Neural progenitor cell (in vitro differentiated cells): ENCODE measurements around the gene CPNE1. TPM values are rescaled to one million over a fixed set of nuclear protein-coding genes. Genes with fewer than 3 reads are reported as not detected.
A peak's percentile ranks its signal among the peaks of the same experiment; 100 is the strongest.

ENCODE experiments used
- DNase-seq: peaks from one replicate; pipeline ENCODE4 v3.0.0-alpha.2; 2016; ENCODE audit warnings: low spot score
- H2AFZ ChIP-seq: fragments of 200-600 bp; sonication (generic); replicated peaks from 2 replicates; pipeline ENCODE4 v1.6.1; 2016; ENCODE audit warnings: antibody characterized with exemption
- H3F3A ChIP-seq: fragments of 200-600 bp; sonication (generic); 2 replicates; pipeline ENCODE4 v1.6.1; 2016; ENCODE audit warnings: antibody characterized with exemption, low read depth
- H3K27ac ChIP-seq: fragments of 200-600 bp; sonication (generic); 2 replicates; pipeline ENCODE4 v1.5.1; 2016; ENCODE audit warnings: mild to moderate bottlenecking
- H3K27me3 ChIP-seq: fragments of 200-600 bp; sonication (generic); 2 replicates; pipeline ENCODE4 v1.6.1; 2016; ENCODE audit warnings: mild to moderate bottlenecking, moderate library complexity
- H3K36me3 ChIP-seq: fragments of 200-600 bp; sonication (generic); 2 replicates; pipeline ENCODE4 v1.5.1; 2016
- H3K4me1 ChIP-seq: fragments of 200-600 bp; sonication (generic); 2 replicates; pipeline ENCODE4 v1.6.1; 2016; ENCODE audit warnings: mixed run types
- H3K4me2 ChIP-seq: fragments of 200-600 bp; sonication (generic); 2 replicates; pipeline ENCODE4 v1.6.1; 2016
- H3K4me3 ChIP-seq: fragments of 200-600 bp; sonication (generic); 2 replicates; pipeline ENCODE4 v1.5.1; 2016
- H3K79me2 ChIP-seq: fragments of 200-600 bp; sonication (generic); 2 replicates; pipeline ENCODE4 v1.6.1; 2016; ENCODE audit warnings: low read depth
- H3K9ac ChIP-seq: fragments of 200-600 bp; sonication (generic); 2 replicates; pipeline ENCODE4 v1.6.1; 2016
- H3K9me3 ChIP-seq: fragments of 200-600 bp; sonication (generic); 2 replicates; pipeline ENCODE4 v1.5.1; 2016; ENCODE audit warnings: low read depth
- H4K20me1 ChIP-seq: fragments of 200-600 bp; sonication (generic); 2 replicates; pipeline ENCODE4 v1.6.1; 2016; ENCODE audit warnings: low read depth
- H3K27ac Mint-ChIP-seq: 3 replicates; pipeline ENCODE4 v1.8.0; 2021; ENCODE audit warnings: mixed read lengths
- H3K27me3 Mint-ChIP-seq: 2 replicates; pipeline ENCODE4 v1.8.0; 2022; ENCODE audit warnings: low read depth, mild to moderate bottlenecking, inconsistent platforms, moderate library complexity, mixed read lengths; ENCODE audit not compliant: insufficient read depth
- H3K36me3 Mint-ChIP-seq: 3 replicates; pipeline ENCODE4 v1.8.0; 2021; ENCODE audit warnings: mixed read lengths
- H3K4me1 Mint-ChIP-seq: 3 replicates; pipeline ENCODE4 v1.8.0; 2021; ENCODE audit warnings: mixed read lengths
- H3K4me3 Mint-ChIP-seq: 3 replicates; pipeline ENCODE4 v1.8.0; 2021; ENCODE audit warnings: mild to moderate bottlenecking, moderate library complexity, mixed read lengths
- H3K9me3 Mint-ChIP-seq: 3 replicates; pipeline ENCODE4 v1.8.0; 2020; ENCODE audit warnings: mixed read lengths
- EZH2 ChIP-seq: fragments of 200-600 bp; sonication (generic); IDR thresholded peaks from 2 replicates; pipeline ENCODE4 v1.6.1; 2017; ENCODE audit warnings: antibody characterized with exemption, mild to moderate bottlenecking, moderate library complexity
- EZH2phosphoT487 ChIP-seq: fragments of 200-600 bp; sonication (generic); IDR thresholded peaks from 2 replicates; pipeline ENCODE4 v1.6.1; 2017; ENCODE audit warnings: antibody characterized with exemption
- total RNA-seq: library from RNA; depleted of rRNA; stranded (reverse); fragments of >200 nt; gene quantifications from 2 replicates; pipeline ENCODE4 v1.2.3, GENCODE V29; 2015; ENCODE audit warnings: low replicate concordance
- TF ChIP-seq, protein P1 (sequence below): fragments of 200-600 bp; sonication (generic); IDR thresholded peaks from 2 replicates; pipeline ENCODE4 v1.5.1; 2017; ENCODE audit warnings: antibody characterized with exemption, mild to moderate bottlenecking

Gene CPNE1
- total RNA-seq, 1 donor from 2014 or later: 140 TPM

- H3K4me1 ChIP-seq: no peaks in the 10 kb centered on the region
- no peak overlapping the region for H3K27ac Mint-ChIP-seq
- H4K20me1 ChIP-seq: peaks cover 99% of the 10 kb centered on the region
- no peak overlapping the region for H3K4me3 Mint-ChIP-seq
- peaks cover 100% of the 10 kb centered on the region for H3K79me2 ChIP-seq
- no peak overlapping the region for H3K4me2 ChIP-seq
- H3K27me3 ChIP-seq: no peaks in the 10 kb centered on the region
- DNase-seq: no peak
- no peaks in the 10 kb centered on the region for H3K9me3 ChIP-seq
- H3K36me3 Mint-ChIP-seq: peaks cover 49% of the 10 kb centered on the region
- peaks cover 21% of the 10 kb centered on the region for H3F3A ChIP-seq
- H3K4me3 ChIP-seq: no peak overlapping the region
- no peak overlapping the region for H3K27ac ChIP-seq
- peaks cover 2% of the 10 kb centered on the region for H3K9me3 Mint-ChIP-seq
- no peak overlapping the region for H2AFZ ChIP-seq
- peaks cover 26% of the 10 kb centered on the region for H3K36me3 ChIP-seq
- H3K9ac ChIP-seq: no peak overlapping the region
- no peaks in the 10 kb centered on the region for H3K27me3 Mint-ChIP-seq
- TF ChIP-seq EZH2phosphoT487 (no peak), EZH2 (no peak)
- TF ChIP-seq, protein P1, sequence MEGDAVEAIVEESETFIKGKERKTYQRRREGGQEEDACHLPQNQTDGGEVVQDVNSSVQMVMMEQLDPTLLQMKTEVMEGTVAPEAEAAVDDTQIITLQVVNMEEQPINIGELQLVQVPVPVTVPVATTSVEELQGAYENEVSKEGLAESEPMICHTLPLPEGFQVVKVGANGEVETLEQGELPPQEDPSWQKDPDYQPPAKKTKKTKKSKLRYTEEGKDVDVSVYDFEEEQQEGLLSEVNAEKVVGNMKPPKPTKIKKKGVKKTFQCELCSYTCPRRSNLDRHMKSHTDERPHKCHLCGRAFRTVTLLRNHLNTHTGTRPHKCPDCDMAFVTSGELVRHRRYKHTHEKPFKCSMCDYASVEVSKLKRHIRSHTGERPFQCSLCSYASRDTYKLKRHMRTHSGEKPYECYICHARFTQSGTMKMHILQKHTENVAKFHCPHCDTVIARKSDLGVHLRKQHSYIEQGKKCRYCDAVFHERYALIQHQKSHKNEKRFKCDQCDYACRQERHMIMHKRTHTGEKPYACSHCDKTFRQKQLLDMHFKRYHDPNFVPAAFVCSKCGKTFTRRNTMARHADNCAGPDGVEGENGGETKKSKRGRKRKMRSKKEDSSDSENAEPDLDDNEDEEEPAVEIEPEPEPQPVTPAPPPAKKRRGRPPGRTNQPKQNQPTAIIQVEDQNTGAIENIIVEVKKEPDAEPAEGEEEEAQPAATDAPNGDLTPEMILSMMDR: no peak
- no peaks in the 10 kb centered on the region for H3K4me1 Mint-ChIP-seq
Observed at GRCh38 chr20:35648836-35649235, 15.9 kb downstream of the CPNE1 start.

GRCh38 chr20:35644806-35645205 is 19.9 kb downstream of the CPNE1 start:
- Histone ChIP-seq H3K4me2 (no peak overlapping the region), H3K36me3 (peaks cover 13% of the 10 kb centered on the region), H3K79me2 (peaks cover 100% of the 10 kb centered on the region), H3K4me3 (no peak overlapping the region), H3F3A (peaks cover 25% of the 10 kb centered on the region), H4K20me1 (peaks cover 99% of the 10 kb centered on the region), H3K27me3 (no peaks in the 10 kb centered on the region), H3K9ac (no peak overlapping the region), H3K4me1 (peaks cover 8% of the 10 kb centered on the region), H2AFZ (no peak overlapping the region), H3K9me3 (no peaks in the 10 kb centered on the region), H3K27ac (no peak overlapping the region)
- H3K36me3 Mint-ChIP-seq: peaks cover 41% of the 10 kb centered on the region
- H3K27ac Mint-ChIP-seq: no peak overlapping the region
- peaks cover 10% of the 10 kb centered on the region for H3K4me1 Mint-ChIP-seq
- no peak for DNase-seq
- TF ChIP-seq EZH2phosphoT487: no peak
- TF ChIP-seq EZH2: no peak
- TF ChIP-seq, protein P1: no peak
- H3K4me3 Mint-ChIP-seq: no peak overlapping the region
- peaks cover 2% of the 10 kb centered on the region for H3K9me3 Mint-ChIP-seq
- no peaks in the 10 kb centered on the region for H3K27me3 Mint-ChIP-seq

DNA sequence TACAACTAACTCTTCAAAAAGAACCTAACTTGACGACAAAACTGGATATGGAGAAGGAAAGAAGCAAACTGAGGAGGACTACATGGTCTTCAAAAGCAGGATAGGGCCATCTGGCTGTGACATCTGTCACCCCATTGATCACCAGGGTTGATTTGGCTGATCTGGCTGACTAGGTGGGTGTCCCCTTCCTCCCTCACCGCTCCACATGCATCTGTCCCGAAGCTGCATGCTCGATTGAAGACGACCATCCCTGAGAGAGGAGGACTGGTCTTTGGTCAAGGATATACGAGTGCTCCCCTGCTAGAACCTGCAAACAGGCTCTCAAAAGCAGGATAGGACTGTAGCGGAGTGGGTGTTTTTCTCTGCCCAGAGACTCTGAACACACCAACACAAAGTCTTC is 21.7 kb downstream of the CPNE1 start:
- peaks cover 18% of the 10 kb centered on the region for H3F3A ChIP-seq
- TF ChIP-seq EZH2phosphoT487 (no peak), EZH2 (no peak)
- TF ChIP-seq, protein P1: no peak
- H3K27ac Mint-ChIP-seq: no peak overlapping the region
- H3K27ac ChIP-seq: no peak overlapping the region
- peaks cover 100% of the 10 kb centered on the region for H4K20me1 ChIP-seq
- peaks cover under 1% of the 10 kb centered on the region for H3K36me3 ChIP-seq
- H3K4me2 ChIP-seq: peak overlapping the region; percentile 11
- H3K79me2 ChIP-seq: peaks cover 100% of the 10 kb centered on the region
- no peaks in the 10 kb centered on the region for H3K9me3 ChIP-seq
- H3K27me3 ChIP-seq: no peaks in the 10 kb centered on the region
- no peak overlapping the region for H3K4me3 Mint-ChIP-seq
- H3K4me1 ChIP-seq: peaks cover 8% of the 10 kb centered on the region
- no peak for DNase-seq
- no peaks in the 10 kb centered on the region for H3K27me3 Mint-ChIP-seq
- H3K4me1 Mint-ChIP-seq: peaks cover 10% of the 10 kb centered on the region
- H2AFZ ChIP-seq: no peak overlapping the region
- H3K36me3 Mint-ChIP-seq: peaks cover 25% of the 10 kb centered on the region
- no peak overlapping the region for H3K4me3 ChIP-seq
- no peak overlapping the region for H3K9ac ChIP-seq
- H3K9me3 Mint-ChIP-seq: peaks cover 2% of the 10 kb centered on the region
